Retinal pigment epithelial cell (primary cell): ENCODE data around the gene ZNF462.

Source experiments
- DNase-seq: peaks from one replicate; pipeline ENCODE4 v3.0.0-alpha.2; 2010; ENCODE audit warnings: low read depth
- H3K4me3 ChIP-seq: 2 replicates; pipeline ENCODE4 v1.5.1; 2011; ENCODE audit warnings: mild to moderate bottlenecking, low read length, control low read depth, moderate library complexity
- TF ChIP-seq, protein P1 (sequence below): conservative IDR thresholded peaks from 2 replicates; pipeline ENCODE4 v1.5.1; 2011; ENCODE audit warnings: low read depth, low read length, control low read depth, inconsistent platforms

Gene ZNF462

DNA sequence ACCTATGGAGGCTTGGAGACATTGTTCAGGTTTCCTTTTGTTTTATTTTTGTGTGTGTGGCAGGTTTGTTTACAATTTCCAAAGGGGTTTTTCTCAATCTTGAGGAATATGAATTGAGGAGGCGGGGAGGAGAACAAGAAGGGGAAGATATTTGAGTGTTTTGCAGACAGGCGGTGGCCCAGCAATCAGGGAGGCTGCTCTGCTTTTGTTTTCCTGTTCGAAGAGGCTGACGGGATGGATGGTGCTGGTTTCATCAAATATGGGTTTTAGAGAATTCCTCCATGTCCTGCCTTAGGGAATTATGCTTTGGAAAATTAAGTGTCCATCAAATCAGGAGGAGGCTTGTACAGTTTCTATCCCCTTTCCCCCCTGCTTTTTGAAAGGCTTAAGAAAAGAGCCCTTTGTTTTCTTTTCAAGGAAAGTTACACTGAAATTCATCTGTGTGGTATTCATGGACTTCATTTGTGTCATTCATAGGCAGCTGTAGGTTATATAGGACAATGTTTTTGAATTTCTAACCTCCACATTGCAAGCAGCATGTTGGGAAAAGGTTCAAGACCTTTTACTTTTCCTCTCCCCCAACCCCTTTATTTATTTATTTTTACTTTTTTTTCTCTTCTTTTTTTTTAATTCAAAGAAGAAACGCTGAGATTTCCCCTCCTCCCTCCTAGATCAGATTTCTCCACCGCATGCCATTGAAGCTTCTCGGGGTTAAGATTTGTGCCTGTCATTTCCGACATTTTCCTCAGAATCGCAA is 107.4 kb downstream of the ZNF462 start:
- TF ChIP-seq, protein P1, sequence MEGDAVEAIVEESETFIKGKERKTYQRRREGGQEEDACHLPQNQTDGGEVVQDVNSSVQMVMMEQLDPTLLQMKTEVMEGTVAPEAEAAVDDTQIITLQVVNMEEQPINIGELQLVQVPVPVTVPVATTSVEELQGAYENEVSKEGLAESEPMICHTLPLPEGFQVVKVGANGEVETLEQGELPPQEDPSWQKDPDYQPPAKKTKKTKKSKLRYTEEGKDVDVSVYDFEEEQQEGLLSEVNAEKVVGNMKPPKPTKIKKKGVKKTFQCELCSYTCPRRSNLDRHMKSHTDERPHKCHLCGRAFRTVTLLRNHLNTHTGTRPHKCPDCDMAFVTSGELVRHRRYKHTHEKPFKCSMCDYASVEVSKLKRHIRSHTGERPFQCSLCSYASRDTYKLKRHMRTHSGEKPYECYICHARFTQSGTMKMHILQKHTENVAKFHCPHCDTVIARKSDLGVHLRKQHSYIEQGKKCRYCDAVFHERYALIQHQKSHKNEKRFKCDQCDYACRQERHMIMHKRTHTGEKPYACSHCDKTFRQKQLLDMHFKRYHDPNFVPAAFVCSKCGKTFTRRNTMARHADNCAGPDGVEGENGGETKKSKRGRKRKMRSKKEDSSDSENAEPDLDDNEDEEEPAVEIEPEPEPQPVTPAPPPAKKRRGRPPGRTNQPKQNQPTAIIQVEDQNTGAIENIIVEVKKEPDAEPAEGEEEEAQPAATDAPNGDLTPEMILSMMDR: no peak
- H3K4me3 ChIP-seq: peak overlapping the region; percentile 5
- DNase-seq: no peak

DNA sequence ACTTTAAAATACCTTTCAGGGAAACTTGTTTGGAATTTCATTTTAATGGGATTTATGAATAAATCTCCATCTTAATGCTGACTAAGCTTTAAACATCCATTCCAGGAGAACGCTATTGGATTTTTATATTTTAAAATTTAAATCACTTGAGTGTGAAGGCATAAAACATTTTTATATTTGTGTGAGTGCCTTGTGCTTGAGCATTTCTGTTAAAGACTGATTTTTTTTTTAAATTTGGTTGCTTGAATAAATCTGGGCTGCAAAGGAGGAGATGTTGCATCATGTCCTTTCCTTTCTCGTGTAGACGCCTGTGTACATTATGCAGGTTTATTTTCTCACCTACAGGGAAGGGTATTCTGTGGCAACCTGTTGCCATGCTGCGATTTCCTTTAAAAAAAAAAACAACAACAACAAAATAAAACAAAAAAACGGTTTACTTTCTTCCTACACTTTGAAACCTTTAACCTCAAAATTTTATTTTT is 108.1 kb downstream of the ZNF462 start:
- TF ChIP-seq, protein P1: no peak
- peak overlapping the region; percentile 5 for H3K4me3 ChIP-seq
- no peak for DNase-seq

DNA sequence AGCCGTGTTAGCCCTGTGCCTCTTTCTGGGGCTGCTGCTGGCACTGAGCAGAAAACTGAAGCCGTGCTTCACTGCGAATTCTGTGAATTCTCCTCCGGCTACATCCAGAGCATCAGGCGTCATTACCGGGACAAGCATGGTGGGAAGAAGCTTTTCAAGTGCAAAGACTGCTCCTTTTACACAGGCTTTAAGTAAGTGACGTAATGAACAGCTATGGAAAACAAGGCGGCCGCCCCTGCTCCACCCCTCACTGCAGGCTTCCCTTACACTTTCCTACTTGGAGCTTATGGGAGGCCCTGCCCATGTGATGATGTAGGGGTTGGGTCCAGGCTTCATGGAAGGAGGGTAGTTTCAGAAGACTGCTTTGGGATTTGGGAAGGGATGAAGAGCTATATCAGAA is 109.1 kb downstream of the ZNF462 start:
- TF ChIP-seq, protein P1: no peak
- no peak for DNase-seq
- H3K4me3 ChIP-seq: no peak overlapping the region

DNA sequence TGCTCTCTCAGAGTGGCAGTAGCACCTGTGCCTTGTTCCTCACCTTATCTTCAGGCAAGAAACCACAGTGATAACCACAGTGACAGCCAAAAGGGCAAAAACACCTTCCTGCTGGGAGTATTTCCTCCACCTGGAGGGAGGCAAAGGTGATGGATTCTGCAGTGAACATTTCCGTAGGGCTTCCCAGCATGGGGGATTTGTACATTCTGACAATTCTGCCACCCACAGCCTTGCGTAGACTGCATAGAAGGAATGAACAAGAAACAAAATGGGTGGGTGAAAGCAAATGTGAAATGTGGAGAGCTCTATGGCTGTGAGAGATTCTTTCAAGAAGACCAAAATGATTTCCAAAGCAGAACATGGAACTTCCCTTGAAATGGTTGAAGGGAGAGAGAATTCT is 111.4 kb downstream of the ZNF462 start:
- no peak for DNase-seq
- TF ChIP-seq, protein P1: no peak

DNA sequence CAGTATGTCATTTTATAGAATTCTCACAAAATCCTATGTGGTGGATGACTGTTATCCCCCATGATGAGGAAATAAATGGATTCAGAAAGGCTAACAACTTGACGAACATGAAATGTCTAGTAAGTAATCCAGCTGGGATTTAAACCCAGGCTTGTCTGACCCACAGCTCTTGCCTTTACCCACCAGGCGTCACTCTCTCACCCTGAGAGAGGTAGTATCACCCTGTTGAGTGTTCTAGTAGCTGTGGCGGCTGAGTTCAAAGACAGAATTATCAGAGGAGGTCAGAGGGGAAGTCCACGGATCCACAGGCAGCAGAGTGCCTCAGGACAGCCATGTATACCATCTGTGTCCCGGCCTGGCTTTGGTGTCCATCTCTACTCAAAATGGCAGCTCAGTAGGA is 113.8 kb downstream of the ZNF462 start:
- no peak overlapping the region for H3K4me3 ChIP-seq
- no peak for DNase-seq
- TF ChIP-seq, protein P1: no peak

More for the DNA sequence above, 111.4 kb downstream of the ZNF462 start:
- H3K4me3 ChIP-seq: no peak overlapping the region

DNA sequence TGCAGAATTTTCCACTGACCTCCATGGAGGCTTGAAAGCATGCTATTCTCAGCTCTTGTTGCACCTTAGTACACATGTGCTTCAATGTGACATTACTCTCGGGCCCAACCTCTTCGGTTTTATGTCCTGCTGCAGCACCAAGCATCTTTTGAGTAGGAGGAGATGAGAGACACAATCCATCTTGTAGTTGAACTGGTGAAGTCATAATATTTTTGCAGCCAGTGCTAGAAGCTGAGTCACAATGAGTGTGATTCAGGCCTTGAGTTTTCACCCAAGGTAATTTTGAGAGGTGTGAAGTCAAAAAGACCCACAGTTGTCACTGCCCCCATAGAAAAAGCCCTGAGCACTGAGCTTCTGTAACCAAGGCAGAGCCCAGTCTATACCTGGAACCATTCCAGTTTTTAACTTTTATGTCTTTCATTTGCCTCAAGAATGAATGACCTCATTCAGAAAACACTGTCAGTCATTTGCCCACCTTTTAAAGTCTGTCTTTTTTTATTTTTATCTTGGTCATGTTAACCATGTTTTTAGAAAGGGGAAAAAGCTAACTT is 117.7 kb downstream of the ZNF462 start:
- no peak for DNase-seq
- TF ChIP-seq, protein P1: no peak
- no peak overlapping the region for H3K4me3 ChIP-seq
